Camera-type eye (tissue), 1 donor: ENCODE results near the gene UBTD2. TPM values are rescaled to one million over a fixed set of nuclear protein-coding genes. Genes with fewer than 3 reads are reported as not detected.

Experiments
- total RNA-seq: library from RNA; depleted of rRNA; stranded (reverse); fragments of >200 nt; gene quantifications from one replicate; pipeline ENCODE4 v1.2.3, GENCODE V29; 2014

Gene UBTD2, protein sequence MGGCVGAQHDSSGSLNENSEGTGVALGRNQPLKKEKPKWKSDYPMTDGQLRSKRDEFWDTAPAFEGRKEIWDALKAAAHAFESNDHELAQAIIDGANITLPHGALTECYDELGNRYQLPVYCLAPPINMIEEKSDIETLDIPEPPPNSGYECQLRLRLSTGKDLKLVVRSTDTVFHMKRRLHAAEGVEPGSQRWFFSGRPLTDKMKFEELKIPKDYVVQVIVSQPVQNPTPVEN
- total RNA-seq, result 64.2 TPM

DNA sequence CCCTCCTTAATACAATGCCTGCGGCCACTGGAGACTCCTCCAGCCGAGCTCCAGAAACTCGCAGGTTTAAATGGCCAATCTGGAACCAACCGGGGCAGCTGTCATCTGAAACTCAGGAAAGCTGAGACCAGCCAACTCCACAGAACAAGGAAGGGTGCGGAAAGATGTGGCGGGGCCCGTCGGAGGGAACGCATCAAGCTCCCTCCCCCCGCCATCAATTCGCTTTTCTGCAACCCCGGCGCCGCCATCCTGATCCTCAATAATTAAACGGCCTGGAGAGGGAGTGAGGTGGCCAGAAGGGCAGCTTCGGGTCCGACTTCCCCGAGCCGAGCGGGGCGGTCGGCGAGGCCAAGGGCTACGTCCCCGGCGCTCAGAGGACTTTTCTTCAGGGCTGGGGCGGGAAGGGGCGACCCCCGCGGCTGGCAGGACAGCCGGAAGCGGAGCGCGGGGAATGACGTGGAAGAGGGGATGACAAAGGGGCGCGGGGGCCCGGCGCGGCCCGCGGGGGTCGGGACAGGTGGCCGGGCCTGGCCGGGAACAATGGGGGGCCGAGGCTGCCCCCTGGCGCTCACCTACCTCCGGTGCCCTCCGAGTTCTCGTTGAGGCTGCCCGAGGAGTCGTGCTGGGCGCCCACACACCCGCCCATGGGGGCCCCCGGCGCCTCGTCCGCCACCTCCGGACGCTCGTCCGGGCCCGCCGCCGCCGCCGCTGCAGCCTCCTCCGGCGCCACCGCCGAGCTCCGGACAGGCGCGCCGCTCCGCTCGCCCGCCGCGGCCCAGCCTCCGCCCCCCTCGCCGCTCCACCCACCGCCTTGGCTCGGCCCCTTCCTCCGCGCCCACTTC lies at the start of gene UBTD2:
Gene UBTD2 (minus strand): TSS at position 745 of the 842 bp plus-strand sequence. CDS start 99 bp downstream, at position 646.

DNA sequence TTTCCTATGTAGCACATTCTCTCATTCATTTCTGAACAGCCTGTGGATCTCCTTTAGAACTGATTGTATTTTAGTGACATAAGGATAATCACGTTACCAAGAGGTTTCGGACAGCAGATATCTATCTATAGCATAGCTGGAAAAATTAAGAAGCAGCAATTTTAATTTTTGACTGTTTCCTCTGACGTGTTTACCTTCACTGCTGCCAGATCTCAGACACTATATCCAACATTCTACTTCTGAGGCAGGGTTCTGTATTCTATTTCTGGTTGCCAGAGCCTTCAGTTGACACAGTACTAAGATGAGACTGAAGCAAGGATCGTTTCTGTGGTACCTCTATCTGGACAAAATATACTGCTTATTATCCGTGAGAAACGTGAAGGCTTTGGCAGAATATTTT lies 89.7 kb downstream of the UBTD2 start, which contains the start of gene EFCAB9:
Gene EFCAB9 (plus strand): TSS at position 301 of the 400 bp plus-strand sequence. CDS start 1 bp downstream, at position 302.

DNA sequence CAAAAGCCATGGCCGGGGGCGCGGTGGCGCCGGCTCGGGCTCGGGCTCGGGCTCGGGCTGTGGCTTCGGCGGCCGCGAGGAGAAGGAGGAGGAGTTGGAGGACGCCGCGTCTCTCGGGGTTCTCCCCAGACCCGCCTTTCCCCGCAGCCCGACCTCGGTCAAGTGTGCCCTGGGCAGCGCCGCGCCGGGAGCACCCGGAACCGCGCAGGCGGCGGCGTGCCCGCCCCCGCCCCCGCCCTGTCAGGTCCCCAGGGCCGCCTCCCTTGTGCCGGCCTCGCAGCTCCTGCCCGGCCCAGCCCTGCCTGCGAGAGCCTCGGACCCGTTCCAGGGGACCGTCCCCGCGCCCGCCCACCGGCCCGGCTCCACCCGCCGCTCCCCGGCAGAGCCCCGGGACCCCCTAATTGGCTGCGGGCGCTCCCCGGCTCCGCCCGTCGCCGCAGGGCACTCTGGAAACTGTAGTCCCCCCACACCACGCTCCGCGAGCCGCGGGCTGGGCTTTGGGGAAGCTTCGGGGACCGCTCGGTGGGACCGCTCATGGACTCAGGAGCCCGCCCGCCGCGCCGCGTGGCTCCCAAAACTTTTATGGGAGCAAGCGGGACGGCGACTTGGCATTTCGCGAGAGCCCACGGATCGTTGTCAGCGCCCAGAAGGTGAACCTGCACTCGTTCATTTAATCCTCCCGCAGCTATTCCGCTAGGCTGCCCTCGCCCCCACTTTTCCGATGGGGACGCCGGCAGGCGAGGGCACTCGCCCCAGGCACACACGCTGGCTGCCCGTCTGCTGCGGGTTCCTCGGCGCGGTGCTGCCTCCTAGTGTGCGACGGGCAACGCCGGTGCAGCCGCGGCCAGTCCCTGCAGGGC lies 95.3 kb downstream of the UBTD2 start, which contains the start of gene STK10:
Gene STK10 (minus strand): TSS at position 192 of the 860 bp plus-strand sequence. CDS start 182 bp downstream, at position 10.

Other genes starting within 250 kb of the UBTD2 start
- 11.2 TPM for gene STK10, start 95.5 kb downstream of the UBTD2 start, total RNA-seq
- not detected for gene EFCAB9, start 89.6 kb downstream of the UBTD2 start, total RNA-seq
- gene SH3PXD2B, start 170.8 kb upstream of the UBTD2 start, total RNA-seq, result 22.8 TPM